Heart left ventricle (tissue), 16 donors: ENCODE results near the gene ROR1. TPM values are rescaled to one million over a fixed set of nuclear protein-coding genes. Genes with fewer than 3 reads are reported as not detected.

Experiments used
- ATAC-seq, 4 donors: fragments of 200-7000 bp; cut with Tn5 transposase; one replicate each; pipeline ENCODE4 v1.9.1; 2020 to 2022; ENCODE audit warnings: moderate library complexity in 4 of 4, mild to moderate bottlenecking in 3 of 4, moderate number of reproducible peaks in 1 of 4
- DNase-seq, 5 donors: peaks; one replicate each; pipeline ENCODE4 v3.0.0-alpha.2; 2020
- H3K27ac ChIP-seq, 12 donors: fragments of 200-600 bp; sonication (generic) in 4 of 12; one replicate each; pipeline versions ENCODE4 v1.5.0 to v1.8.0; 2016 to 2022; ENCODE audit warnings: mild to moderate bottlenecking in 2 of 12
- H3K27me3 ChIP-seq, 9 donors: fragments of 200-600 bp; sonication (generic) in 2 of 9; one replicate each; pipeline versions ENCODE4 v1.5.1 to v1.8.0; 2016 to 2022; ENCODE audit warnings: mild to moderate bottlenecking in 3 of 9
- H3K36me3 ChIP-seq, 9 donors: fragments of 200-600 bp; sonication (generic) in 2 of 9; one replicate each; pipeline versions ENCODE4 v1.5.0 to v1.8.0; 2018 to 2022; ENCODE audit warnings: mild to moderate bottlenecking in 2 of 9
- H3K4me1 ChIP-seq, 12 donors: fragments of 200-600 bp; sonication (generic) in 4 of 12; one replicate each; pipeline versions ENCODE4 v1.5.0 to v1.8.0; 2016 to 2022; ENCODE audit warnings: mild to moderate bottlenecking in 3 of 12
- H3K4me3 ChIP-seq, 12 donors: fragments of 200-600 bp; sonication (generic) in 4 of 12; one replicate each; pipeline versions ENCODE4 v1.5.0 to v1.8.0; 2017 to 2022; ENCODE audit warnings: mild to moderate bottlenecking in 9 of 12, moderate library complexity in 4 of 12
- H3K9me3 ChIP-seq, 12 donors: fragments of 200-600 bp; sonication (generic) in 4 of 12; one replicate each; pipeline versions ENCODE4 v1.5.0 to v1.8.0; 2016 to 2022; ENCODE audit warnings: mild to moderate bottlenecking in 1 of 12
- CTCF ChIP-seq, 12 donors: fragments of 200-600 bp; sonication (generic) in 4 of 12; IDR thresholded peaks; one replicate each; pipeline versions ENCODE4 v1.5.0 to v1.8.0; 2018 to 2022; ENCODE audit warnings: antibody characterized with exemption in 12 of 12, mild to moderate bottlenecking in 5 of 12
- POLR2A ChIP-seq, 2 donors: fragments of 450-650 bp; IDR thresholded peaks; one replicate each; pipeline ENCODE4 v1.6.1; 2017; ENCODE audit warnings: antibody characterized with exemption in 2 of 2, mild to moderate bottlenecking in 2 of 2, moderate library complexity in 2 of 2
- WGBS, 4 donors: extraction: QIAGEN DNeasy Blood & Tissue Kit in 2 of 4; methylation state at CpG; one replicate each; pipeline versions ENCODE4 v1.1.5 to v1.1.7; 2013 to 2018; 5-methylcytosine and 5-hydroxymethylcytosine counted together
- intact Hi-C, 10 donors: fragments of 100-400 bp; cut with DNase I; formaldehyde crosslinking; loops; one replicate each; pipeline versions ENCODE4 v1.11.1 to v1.14.2; 2022
- polyA plus RNA-seq, 2 donors: library from polyadenylated mRNA; stranded (reverse); fragments of 200-250 nt; gene quantifications; one replicate each; pipeline ENCODE4 v1.2.3, GENCODE V29; 2013
- total RNA-seq, 9 donors: library from RNA; depleted of rRNA in 2 of 9; stranded (reverse); fragments of >200 nt in 2 of 9; fragmentation: NEBNext Ultra II Directional in 3 of 9; extraction: Animal tissue kit (Norgen Biotek cat#: 25700) in 3 of 9; gene quantifications; one replicate each; pipeline versions ENCODE4 v1.1.0 to v1.2.4, GENCODE V29; 2016 to 2023
- donor health status: ischemic (EF 13 %, LVEDD 7.1; RV severe dilation, severe dysfunction).
- donor health status: healthy with polysubstance abuse.
- donor health status: DM: no; HTN: yes; CAD: no.
- donor health status: DM: no; HTN: no; CAD: no.
- donor health status: ischemic (EF 25% LVEDD 6.9; RV normal size, moderate dysfunction).
- donor health status: ischemic (EF 25% LVEDD 5.7; RV mildly dilated, moderate dysfunction).
- donor health status: healthy.
- donor health status: DM: yes; HTN: yes; CAD: no.
- donor health status: ischemic (EF 35%, LVEDD 5.7; RV mildly dilated, moderate dysfunction).
- donor health status: nonischemic (EF 11% LVEDD 7.7; RV severe dilation, severe dysfunction).
- donor health status: DM: yes; HTN: yes; CAD: no.
- donor health status: PGD.
- donor health status: ischemic (EF 29% LVEDD 5.4; RV normal size, mild dysfunction).
- donor health status: nonischemic (EF 23%, LVEDD 6.1; RV moderate dilation, normal function).

The ROR1 gene
- total and polyA plus RNA-seq, 11 donors: 4.1 to 35.3 (median 19.3) TPM

GRCh38 chr1:63843010-63843409 is 69.2 kb downstream of the ROR1 start:
- intact Hi-C loops: no loop called here
- Histone ChIP-seq H3K27me3 (no peaks in the 10 kb centered on the region), H3K4me1 (peaks cover 0 to 24% (median 4%) of the 10 kb centered on the region in 12 donors), H3K9me3 (no peaks in the 10 kb centered on the region), H3K4me3 (no peak overlapping the region), H3K36me3 (no peaks in the 10 kb centered on the region), H3K27ac (no peak overlapping the region)
- 24 to 66% (median 59%) methylated on average over 2 to 7 of the region's 7 CpGs for WGBS, 4 donors
- DNase-seq (peak in 1 of 5 donors; percentile 25), ATAC-seq (peak in 1 of 4 donors; percentile 25)
- TF ChIP-seq CTCF (IDR thresholded peaks at IDR 0.05) (no peak), POLR2A (IDR thresholded peaks at IDR 0.05) (no peak)

GRCh38 chr1:63843884-63844283 is 70.1 kb downstream of the ROR1 start:
- ATAC-seq: no peak
- WGBS, 4 donors: 63 to 84% (median 66%) methylated on average over 2 of the region's 2 CpGs
- Histone ChIP-seq H3K4me3 (no peak overlapping the region), H3K27ac (no peak overlapping the region), H3K27me3 (no peaks in the 10 kb centered on the region), H3K4me1 (peaks cover 0 to 23% (median 4%) of the 10 kb centered on the region in 12 donors), H3K36me3 (no peaks in the 10 kb centered on the region), H3K9me3 (no peaks in the 10 kb centered on the region)
- intact Hi-C loops: no loop called here
- TF ChIP-seq POLR2A (IDR thresholded peaks at IDR 0.05) (no peak), CTCF (IDR thresholded peaks at IDR 0.05) (no peak)
- DNase-seq: no peak

- Histone ChIP-seq H3K36me3 (no peaks in the 10 kb centered on the region), H3K9me3 (no peaks in the 10 kb centered on the region), H3K4me1 (peaks cover 0 to 27% (median 4%) of the 10 kb centered on the region in 12 donors), H3K27ac (no peak overlapping the region), H3K27me3 (no peaks in the 10 kb centered on the region), H3K4me3 (no peak overlapping the region)
- TF ChIP-seq POLR2A (IDR thresholded peaks at IDR 0.05): no peak
- TF ChIP-seq CTCF (IDR thresholded peaks at IDR 0.05): no peak
- 72 to 94% (median 79%) methylated on average over 1 of the region's 1 CpG for WGBS, 4 donors
- ATAC-seq (no peak), DNase-seq (no peak)
- intact Hi-C loops: no loop called here
Observed at GRCh38 chr1:63845346-63845745, 71.5 kb downstream of the ROR1 start.

GRCh38 chr1:63847308-63847910 is 73.6 kb downstream of the ROR1 start:
- ATAC-seq: no peak
- Histone ChIP-seq H3K27ac (no peak overlapping the region), H3K4me3 (no peak overlapping the region), H3K9me3 (no peaks in the 10 kb centered on the region), H3K4me1 (peaks cover 0 to 33% (median 4%) of the 10 kb centered on the region in 12 donors), H3K27me3 (no peaks in the 10 kb centered on the region), H3K36me3 (no peaks in the 10 kb centered on the region)
- TF ChIP-seq POLR2A (IDR thresholded peaks at IDR 0.05) (no peak), CTCF (IDR thresholded peaks at IDR 0.05) (no peak)
- no peak for DNase-seq
- WGBS, 4 donors: 83 to 91% (median 83%) methylated on average over 9 of the region's 9 CpGs
- intact Hi-C loops: no loop called here
